ENCODE results near the gene SSBP4.

SSBP4 gene

GRCh38 chr19:18467978-18468377 is 48.8 kb downstream of the SSBP4 start:
- peaks cover 5% of the 10 kb centered on the region for H3K4me1 Mint-ChIP-seq (ENCODE audit: low read depth)
- H3K9me3 Mint-ChIP-seq = no peaks in the 10 kb centered on the region
- no peak overlapping the region for H3K27ac Mint-ChIP-seq
- H3K4me3 Mint-ChIP-seq = no peak overlapping the region
- peaks cover 11% of the 10 kb centered on the region for H3K36me3 Mint-ChIP-seq (ENCODE audit: low read depth)
- no peaks in the 10 kb centered on the region for H3K27me3 Mint-ChIP-seq

GRCh38 chr19:18468517-18468916 is 49.3 kb downstream of the SSBP4 start:
- H3K9me3 Mint-ChIP-seq = no peaks in the 10 kb centered on the region
- peaks cover 11% of the 10 kb centered on the region for H3K36me3 Mint-ChIP-seq (ENCODE audit: low read depth)
- peaks cover 5% of the 10 kb centered on the region for H3K4me1 Mint-ChIP-seq (ENCODE audit: low read depth)
- H3K27ac Mint-ChIP-seq = no peak overlapping the region
- H3K4me3 Mint-ChIP-seq = no peak overlapping the region
- H3K27me3 Mint-ChIP-seq = no peaks in the 10 kb centered on the region

GRCh38 chr19:18469069-18469846 is 50.1 kb downstream of the SSBP4 start:
- H3K4me1 Mint-ChIP-seq (ENCODE audit: low read depth) = peaks cover 10% of the 10 kb centered on the region
- peaks cover 7% of the 10 kb centered on the region for H3K36me3 Mint-ChIP-seq (ENCODE audit: low read depth)
- no peak overlapping the region for H3K27ac Mint-ChIP-seq
- H3K27me3 Mint-ChIP-seq = no peaks in the 10 kb centered on the region
- H3K4me3 Mint-ChIP-seq = no peak overlapping the region
- no peaks in the 10 kb centered on the region for H3K9me3 Mint-ChIP-seq

DNA sequence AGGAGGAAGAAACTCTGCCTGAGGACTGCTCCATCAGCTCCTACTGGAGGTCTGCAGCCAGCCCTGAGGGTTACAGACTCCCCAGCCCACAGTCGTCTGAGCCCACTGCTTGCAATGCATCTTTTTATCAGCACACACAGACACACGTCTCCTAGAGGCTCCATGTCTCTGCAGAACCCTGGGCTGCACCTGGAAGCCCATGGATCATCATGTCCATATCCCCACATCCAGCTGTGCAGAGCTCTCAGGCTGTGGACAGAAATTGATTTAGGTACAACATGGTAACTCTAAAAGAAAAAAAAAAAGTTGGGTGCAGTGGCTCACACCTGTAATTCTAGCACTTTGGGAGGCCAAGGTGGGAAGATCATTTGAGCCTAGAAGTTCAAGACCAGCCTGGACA is 51.6 kb downstream of the SSBP4 start:
- H3K9me3 Mint-ChIP-seq = no peaks in the 10 kb centered on the region
- peaks cover 6% of the 10 kb centered on the region for H3K36me3 Mint-ChIP-seq (ENCODE audit: low read depth)
- H3K27me3 Mint-ChIP-seq = no peaks in the 10 kb centered on the region
- no peak overlapping the region for H3K27ac Mint-ChIP-seq
- H3K4me1 Mint-ChIP-seq (ENCODE audit: low read depth) = peaks cover 25% of the 10 kb centered on the region
- no peak overlapping the region for H3K4me3 Mint-ChIP-seq

- Mint-ChIP-seq H3K27me3 (no peaks in the 10 kb centered on the region), H3K36me3 (ENCODE audit: low read depth) (peaks cover 11% of the 10 kb centered on the region), H3K4me1 (ENCODE audit: low read depth) (peaks cover 43% of the 10 kb centered on the region), H3K4me3 (no peak overlapping the region), H3K9me3 (no peaks in the 10 kb centered on the region), H3K27ac (peak overlapping the region; percentile 28)
These were observed 54.0 kb downstream of the SSBP4 start for GRCh38 chr19:18473003-18473705.

DNA sequence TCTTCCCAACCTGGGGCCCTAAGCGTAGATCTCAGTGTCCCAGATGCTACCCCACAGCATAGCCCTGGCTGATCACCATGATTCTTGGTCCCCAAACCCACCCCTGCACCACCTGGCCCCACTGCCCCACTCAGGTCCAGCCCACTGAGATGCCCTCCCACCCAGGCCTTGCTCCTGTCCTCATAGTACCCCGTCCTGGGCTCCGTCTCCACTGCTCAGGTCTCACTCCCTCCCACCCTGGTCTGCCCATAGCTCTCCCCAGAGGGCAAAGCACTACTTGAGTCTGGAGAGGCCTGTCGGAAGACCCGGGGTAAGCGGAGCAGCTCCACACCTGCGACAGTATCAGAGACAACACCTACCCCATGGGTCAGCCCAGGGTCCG is 54.5 kb downstream of the SSBP4 start:
- Mint-ChIP-seq H3K4me3 (no peak overlapping the region), H3K36me3 (ENCODE audit: low read depth) (peaks cover 11% of the 10 kb centered on the region), H3K9me3 (no peaks in the 10 kb centered on the region)

GRCh38 chr19:18474366-18474887 is 55.2 kb downstream of the SSBP4 start:
- Mint-ChIP-seq H3K4me3 (no peak overlapping the region), H3K36me3 (ENCODE audit: low read depth) (peaks cover 11% of the 10 kb centered on the region), H3K9me3 (no peaks in the 10 kb centered on the region), H3K4me1 (ENCODE audit: low read depth) (peaks cover 54% of the 10 kb centered on the region), H3K27me3 (no peaks in the 10 kb centered on the region), H3K27ac (peak overlapping the region; percentile 55)

More for the DNA sequence above, 54.5 kb downstream of the SSBP4 start:
- Mint-ChIP-seq H3K4me1 (ENCODE audit: low read depth) (peaks cover 47% of the 10 kb centered on the region), H3K27me3 (no peaks in the 10 kb centered on the region), H3K27ac (no peak overlapping the region)

GRCh38 chr19:18475004-18475453 is 55.8 kb downstream of the SSBP4 start:
- Mint-ChIP-seq H3K4me1 (ENCODE audit: low read depth) (peaks cover 60% of the 10 kb centered on the region), H3K4me3 (peak overlapping the region; percentile 1), H3K27ac (peak overlapping the region; percentile 55), H3K36me3 (ENCODE audit: low read depth) (peaks cover 11% of the 10 kb centered on the region), H3K9me3 (no peaks in the 10 kb centered on the region), H3K27me3 (no peaks in the 10 kb centered on the region)

- no peaks in the 10 kb centered on the region for H3K27me3 Mint-ChIP-seq
- H3K4me1 Mint-ChIP-seq (ENCODE audit: low read depth) = peaks cover 68% of the 10 kb centered on the region
- peaks cover 11% of the 10 kb centered on the region for H3K36me3 Mint-ChIP-seq (ENCODE audit: low read depth)
- no peak overlapping the region for H3K4me3 Mint-ChIP-seq
- H3K27ac Mint-ChIP-seq = peak overlapping the region; percentile 31
- no peaks in the 10 kb centered on the region for H3K9me3 Mint-ChIP-seq
These were observed 56.6 kb downstream of the SSBP4 start for GRCh38 chr19:18475762-18476331.

GRCh38 chr19:18476507-18477041 is 57.4 kb downstream of the SSBP4 start:
- Mint-ChIP-seq H3K27ac (peak overlapping the region; percentile 91), H3K27me3 (no peaks in the 10 kb centered on the region), H3K4me1 (ENCODE audit: low read depth) (peaks cover 75% of the 10 kb centered on the region), H3K4me3 (no peak overlapping the region), H3K36me3 (ENCODE audit: low read depth) (peaks cover 11% of the 10 kb centered on the region), H3K9me3 (no peaks in the 10 kb centered on the region)

GRCh38 chr19:18477042-18477779 is 58.0 kb downstream of the SSBP4 start:
- Mint-ChIP-seq H3K27ac (peak overlapping the region; percentile 91), H3K4me3 (no peak overlapping the region), H3K4me1 (ENCODE audit: low read depth) (peaks cover 81% of the 10 kb centered on the region), H3K9me3 (no peaks in the 10 kb centered on the region), H3K36me3 (ENCODE audit: low read depth) (peaks cover 11% of the 10 kb centered on the region), H3K27me3 (no peaks in the 10 kb centered on the region)

- peaks cover 11% of the 10 kb centered on the region for H3K36me3 Mint-ChIP-seq (ENCODE audit: low read depth)
- H3K4me3 Mint-ChIP-seq = no peak overlapping the region
- peaks cover 89% of the 10 kb centered on the region for H3K4me1 Mint-ChIP-seq (ENCODE audit: low read depth)
- no peaks in the 10 kb centered on the region for H3K27me3 Mint-ChIP-seq
- H3K27ac Mint-ChIP-seq = peak overlapping the region; percentile 91
- H3K9me3 Mint-ChIP-seq = no peaks in the 10 kb centered on the region
These were observed 58.8 kb downstream of the SSBP4 start for GRCh38 chr19:18477974-18478373.

GRCh38 chr19:18478545-18479311 is 59.5 kb downstream of the SSBP4 start:
- Mint-ChIP-seq H3K36me3 (ENCODE audit: low read depth) (peaks cover 11% of the 10 kb centered on the region), H3K27me3 (no peaks in the 10 kb centered on the region), H3K9me3 (no peaks in the 10 kb centered on the region), H3K27ac (peak overlapping the region; percentile 91), H3K4me1 (ENCODE audit: low read depth) (peaks cover 95% of the 10 kb centered on the region), H3K4me3 (peak overlapping the region; percentile 66)

Data from stimulated activated naive CD8-positive, alpha-beta T cell treated with anti-CD3 and anti-CD28 coated beads, Interleukin-15, Interleukin-2, amounts not matched to agents 100 ng/mL and 50 ng/mL, for 24 hours (primary cell).